Stomach (tissue), 9 donors: ENCODE data around the gene UMAD1. TPM values are rescaled to one million over a fixed set of nuclear protein-coding genes. Genes with fewer than 3 reads are reported as not detected.

Experiments used
- DNase-seq, 2 donors: peaks; one replicate each; pipeline versions ENCODE4 v3.0.0 to v3.0.0-alpha.2; 2013 to 2019
- H3K27ac ChIP-seq, 5 donors: fragments of 200-600 bp in 4 of 5; sonication (generic) in 4 of 5; one replicate each; pipeline ENCODE4 v1.5.1; 2013 to 2019; ENCODE audit warnings: mild to moderate bottlenecking in 1 of 5, moderate library complexity in 1 of 5
- H3K27me3 ChIP-seq, 3 donors: fragments of 200-600 bp; sonication (generic); one replicate each; pipeline ENCODE4 v1.5.1; 2017 to 2019; ENCODE audit warnings: mixed run types in 1 of 3
- H3K36me3 ChIP-seq, 4 donors: fragments of 200-600 bp; sonication (generic); 1 replicate in 3 of 4; 2 replicates in 1 of 4; pipeline ENCODE4 v1.5.1; 2016 to 2019
- H3K4me1 ChIP-seq, 4 donors: fragments of 200-600 bp; sonication (generic); one replicate each; pipeline ENCODE4 v1.5.1; 2016 to 2019
- H3K4me3 ChIP-seq, 4 donors: fragments of 200-600 bp; sonication (generic) in 3 of 4; one replicate each; pipeline ENCODE4 v1.5.1; 2016 to 2019; ENCODE audit warnings: mild to moderate bottlenecking in 1 of 4
- H3K9me3 ChIP-seq, 4 donors: fragments of 200-600 bp; sonication (generic); one replicate each; pipeline ENCODE4 v1.5.1; 2016 to 2019
- CTCF ChIP-seq, 7 experiments: fragments of 450-650 bp in 4 of 7; fragments of 200-600 bp in 3 of 7; sonication (generic) in 3 of 7; IDR thresholded peaks; one replicate each; pipeline ENCODE4 v1.5.1; 2016 to 2019; ENCODE audit warnings: antibody characterized with exemption in 7 of 7, control low read depth in 2 of 7, mild to moderate bottlenecking in 1 of 7
- EP300 ChIP-seq: sonication (generic); formaldehyde crosslinking; IDR thresholded peaks from one replicate; pipeline ENCODE4 v1.6.1; 2017; ENCODE audit warnings: antibody characterized with exemption
- POLR2A ChIP-seq, 4 donors: fragments of 450-650 bp; IDR thresholded peaks; one replicate each; pipeline ENCODE4 v1.6.1; 2016; ENCODE audit warnings: antibody characterized with exemption in 4 of 4, control low read depth in 2 of 4, mild to moderate bottlenecking in 1 of 4, moderate library complexity in 1 of 4
- POLR2AphosphoS5 ChIP-seq, 3 donors: sonication (generic); formaldehyde crosslinking; IDR thresholded peaks; one replicate each; pipeline ENCODE4 v1.6.1; 2016; ENCODE audit warnings: antibody characterized with exemption in 3 of 3
- WGBS, 5 donors: extraction: QIAGEN DNeasy Blood & Tissue Kit in 3 of 5; methylation state at CpG; one replicate each; pipeline versions ENCODE4 v1.1.5 to v1.1.7; 2013 to 2018; 5-methylcytosine and 5-hydroxymethylcytosine counted together
- intact Hi-C: fragments of 100-400 bp; cut with DNase I; formaldehyde crosslinking; loops from one replicate; pipeline ENCODE4 v1.15.1; 2023; ENCODE audit warnings: low total_unique reads
- polyA plus RNA-seq, 3 donors: library from polyadenylated mRNA; stranded (reverse); fragments of 200-250 nt; gene quantifications; one replicate each; pipeline ENCODE4 v1.2.3, GENCODE V29; 2013
- total RNA-seq, 5 donors: library from RNA; depleted of rRNA; stranded (reverse); fragments of >200 nt; gene quantifications; one replicate each; pipeline versions ENCODE4 v1.1.0 to v1.2.3, GENCODE V29; 2014 to 2016
- donor health status: healthy with polysubstance abuse.
- donor health status: Bipolar disorder and iron deficiency.
- donor health status: healthy.

Gene UMAD1
- total and polyA plus RNA-seq, 8 donors, result 7.8 to 175 (median 30.1) TPM

GRCh38 chr7:7773334-7774309 lies 133.1 kb downstream of the UMAD1 start:
- 71 to 96% (median 89%) methylated on average over 3 of the region's 3 CpGs for WGBS, 5 donors
- H3K27ac ChIP-seq, result no peak overlapping the region
- DNase-seq, result no peak
- no peaks in the 10 kb centered on the region for H3K9me3 ChIP-seq
- no peak overlapping the region for H3K4me3 ChIP-seq
- H3K4me1 ChIP-seq, result peaks cover 0 to 43% (median 12%) of the 10 kb centered on the region in 4 donors
- no peaks in the 10 kb centered on the region for H3K27me3 ChIP-seq
- no peaks in the 10 kb centered on the region for H3K36me3 ChIP-seq
- intact Hi-C loops, result no loop called here
- TF ChIP-seq CTCF (IDR thresholded peaks at IDR 0.05) (no peak), POLR2AphosphoS5 (IDR thresholded peaks at IDR 0.05) (no peak), EP300 (no peak), POLR2A (IDR thresholded peaks at IDR 0.05) (no peak)

GRCh38 chr7:7779888-7780287 lies 139.3 kb downstream of the UMAD1 start:
- Histone ChIP-seq H3K4me3 (no peak overlapping the region), H3K27me3 (no peaks in the 10 kb centered on the region), H3K9me3 (no peaks in the 10 kb centered on the region), H3K4me1 (peaks cover 6 to 11% (median 9%) of the 10 kb centered on the region in 4 donors), H3K27ac (no peak overlapping the region), H3K36me3 (no peaks in the 10 kb centered on the region)
- WGBS, 5 donors, result 17 to 79% (median 44%) methylated on average over 1 of the region's 1 CpG
- intact Hi-C loops, result no loop called here
- no peak for DNase-seq
- TF ChIP-seq EP300 (no peak), POLR2A (IDR thresholded peaks at IDR 0.05) (no peak), POLR2AphosphoS5 (IDR thresholded peaks at IDR 0.05) (no peak), CTCF (IDR thresholded peaks at IDR 0.05) (no peak)

- no peak for TF ChIP-seq EP300
- no peak for TF ChIP-seq POLR2A (IDR thresholded peaks at IDR 0.05)
- peaks cover 6 to 11% (median 9%) of the 10 kb centered on the region in 4 donors for H3K4me1 ChIP-seq
- no peak for DNase-seq
- no peaks in the 10 kb centered on the region for H3K9me3 ChIP-seq
- 83 to 94% (median 92%) methylated on average over 1 of the region's 1 CpG for WGBS, 5 donors
- no peaks in the 10 kb centered on the region for H3K27me3 ChIP-seq
- H3K36me3 ChIP-seq, result no peaks in the 10 kb centered on the region
- intact Hi-C loops, result no loop called here
- H3K4me3 ChIP-seq, result no peak overlapping the region
- no peak overlapping the region for H3K27ac ChIP-seq
These were observed 142.4 kb downstream of the UMAD1 start for GRCh38 chr7:7783001-7783400.

GRCh38 chr7:7785344-7785973 lies 144.9 kb downstream of the UMAD1 start:
- intact Hi-C loops, result no loop called here
- H3K36me3 ChIP-seq, result no peaks in the 10 kb centered on the region
- TF ChIP-seq POLR2A (IDR thresholded peaks at IDR 0.05) (no peak), POLR2AphosphoS5 (IDR thresholded peaks at IDR 0.05) (no peak), CTCF (IDR thresholded peaks at IDR 0.05) (no peak), EP300 (no peak)
- no peak overlapping the region for H3K4me3 ChIP-seq
- H3K4me1 ChIP-seq, result peaks cover 0 to 2% (median 0%) of the 10 kb centered on the region in 4 donors
- H3K27ac ChIP-seq, result no peak overlapping the region
- DNase-seq, result no peak
- no peaks in the 10 kb centered on the region for H3K27me3 ChIP-seq
- WGBS, 5 donors, result 89 to 96% (median 92%) methylated on average over 6 of the region's 6 CpGs
- H3K9me3 ChIP-seq, result no peaks in the 10 kb centered on the region
